ENCODE measurements around the gene SKP1.

DNA sequence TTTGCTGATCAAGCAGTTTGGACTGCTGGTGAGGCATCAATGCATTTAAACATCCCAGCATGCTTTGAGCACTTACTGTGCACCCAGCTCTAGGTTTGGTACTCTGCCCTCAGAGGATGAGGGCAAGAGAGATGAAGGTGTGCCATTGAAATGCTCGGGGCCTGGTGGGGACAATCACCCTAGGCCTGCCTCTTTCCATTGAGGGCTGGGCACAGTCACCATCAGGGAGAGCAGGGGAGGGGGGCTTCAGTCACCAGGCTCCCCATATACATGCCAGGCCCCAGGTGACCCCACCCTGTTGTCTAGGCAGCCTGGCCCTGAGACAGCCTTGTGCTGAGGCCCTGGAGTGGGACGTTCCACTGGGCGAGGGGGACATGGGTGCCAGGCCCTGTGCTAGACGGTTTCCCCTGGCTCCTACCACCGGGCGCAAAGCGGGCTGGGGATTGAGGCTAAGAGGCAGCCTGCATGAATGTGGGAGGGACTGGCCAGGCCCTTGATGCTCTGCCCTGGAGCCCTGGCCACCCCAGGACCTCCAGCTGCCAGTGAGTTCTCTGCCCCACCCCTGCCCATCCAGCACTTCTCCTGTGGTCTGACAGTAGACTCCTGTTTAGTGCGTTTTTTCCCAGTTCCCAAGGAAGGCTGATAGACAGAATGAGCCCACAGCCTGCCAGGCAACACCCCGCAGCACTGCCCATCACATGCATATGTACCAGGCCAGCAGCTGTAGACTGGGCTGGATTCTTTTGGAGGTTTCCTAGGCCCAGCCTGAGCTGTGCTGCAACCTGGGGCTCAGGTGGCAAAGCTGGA lies 43.4 kb downstream of the SKP1 start:
- TF ChIP-seq, protein P1, sequence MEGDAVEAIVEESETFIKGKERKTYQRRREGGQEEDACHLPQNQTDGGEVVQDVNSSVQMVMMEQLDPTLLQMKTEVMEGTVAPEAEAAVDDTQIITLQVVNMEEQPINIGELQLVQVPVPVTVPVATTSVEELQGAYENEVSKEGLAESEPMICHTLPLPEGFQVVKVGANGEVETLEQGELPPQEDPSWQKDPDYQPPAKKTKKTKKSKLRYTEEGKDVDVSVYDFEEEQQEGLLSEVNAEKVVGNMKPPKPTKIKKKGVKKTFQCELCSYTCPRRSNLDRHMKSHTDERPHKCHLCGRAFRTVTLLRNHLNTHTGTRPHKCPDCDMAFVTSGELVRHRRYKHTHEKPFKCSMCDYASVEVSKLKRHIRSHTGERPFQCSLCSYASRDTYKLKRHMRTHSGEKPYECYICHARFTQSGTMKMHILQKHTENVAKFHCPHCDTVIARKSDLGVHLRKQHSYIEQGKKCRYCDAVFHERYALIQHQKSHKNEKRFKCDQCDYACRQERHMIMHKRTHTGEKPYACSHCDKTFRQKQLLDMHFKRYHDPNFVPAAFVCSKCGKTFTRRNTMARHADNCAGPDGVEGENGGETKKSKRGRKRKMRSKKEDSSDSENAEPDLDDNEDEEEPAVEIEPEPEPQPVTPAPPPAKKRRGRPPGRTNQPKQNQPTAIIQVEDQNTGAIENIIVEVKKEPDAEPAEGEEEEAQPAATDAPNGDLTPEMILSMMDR (conservative IDR thresholded peaks at IDR 0.05; ENCODE audit: low read length) = no peak
- no peak for TF ChIP-seq EZH2phosphoT487 (IDR thresholded peaks at IDR 0.05; ENCODE audit: borderline replicate concordance)

Data from Loucy (cell line).